Left lung (tissue), 10 donors: ENCODE results near the gene GPR107. TPM values are rescaled to one million over a fixed set of nuclear protein-coding genes. Genes with fewer than 3 reads are reported as not detected.

Experiments used
- ATAC-seq: fragments of 200-7000 bp; cut with Tn5 transposase; one replicate; pipeline ENCODE4 v1.9.1; 2020; ENCODE audit warnings: moderate library complexity
- DNase-seq, 4 donors: peaks; one replicate each; pipeline ENCODE4 v3.0.0-alpha.2; 2013 to 2020
- H3K27ac ChIP-seq, 2 donors: fragments of 200-600 bp; sonication (generic) in 1 of 2; one replicate each; pipeline versions ENCODE4 v1.5.0 to v1.8.0; 2020 to 2021
- H3K27me3 ChIP-seq, 2 donors: fragments of 200-600 bp; sonication (generic) in 1 of 2; one replicate each; pipeline versions ENCODE4 v1.5.0 to v1.8.0; 2020 to 2021
- H3K36me3 ChIP-seq, 2 donors: fragments of 200-600 bp; sonication (generic) in 1 of 2; one replicate each; pipeline versions ENCODE4 v1.5.0 to v1.8.0; 2020 to 2021
- H3K4me1 ChIP-seq, 2 donors: fragments of 200-600 bp; one replicate each; pipeline ENCODE4 v1.8.0; 2021
- H3K4me3 ChIP-seq, 2 donors: fragments of 200-600 bp; sonication (generic) in 1 of 2; one replicate each; pipeline versions ENCODE4 v1.5.0 to v1.8.0; 2020 to 2021; ENCODE audit warnings: mild to moderate bottlenecking in 1 of 2
- H3K9me3 ChIP-seq, 2 donors: fragments of 200-600 bp; sonication (generic) in 1 of 2; one replicate each; pipeline versions ENCODE4 v1.5.0 to v1.8.0; 2020 to 2021
- CTCF ChIP-seq, 2 donors: fragments of 200-600 bp; sonication (generic) in 1 of 2; IDR thresholded peaks; one replicate each; pipeline versions ENCODE4 v1.5.0 to v1.8.0; 2021; ENCODE audit warnings: antibody characterized with exemption in 2 of 2
- intact Hi-C, 2 donors: fragments of 100-400 bp; cut with DNase I; formaldehyde crosslinking; loops; one replicate each; pipeline versions ENCODE4 v1.11.2 to v1.14.2; 2022
- polyA plus RNA-seq, 6 donors: library from polyadenylated mRNA; unstranded; fragments of 120-200 nt; gene quantifications; one replicate each; pipeline ENCODE4 v1.2.1, GENCODE V29; 2013; ENCODE audit not compliant: insufficient read length in 6 of 6
- total RNA-seq, 2 donors: library from RNA; stranded (reverse); fragmentation: NEBNext Ultra II Directional; extraction: Animal tissue kit (Norgen Biotek cat#: 25700); gene quantifications; one replicate each; pipeline ENCODE4 v1.2.1, GENCODE V29; 2021
- donor health status: DM: no; HTN: yes; CAD: no.
- donor health status: DM: no; HTN: no; CAD: no.

GPR107 gene
- total and polyA plus RNA-seq, 8 donors = 43.0 to 52.4 (median 47.6) TPM

DNA sequence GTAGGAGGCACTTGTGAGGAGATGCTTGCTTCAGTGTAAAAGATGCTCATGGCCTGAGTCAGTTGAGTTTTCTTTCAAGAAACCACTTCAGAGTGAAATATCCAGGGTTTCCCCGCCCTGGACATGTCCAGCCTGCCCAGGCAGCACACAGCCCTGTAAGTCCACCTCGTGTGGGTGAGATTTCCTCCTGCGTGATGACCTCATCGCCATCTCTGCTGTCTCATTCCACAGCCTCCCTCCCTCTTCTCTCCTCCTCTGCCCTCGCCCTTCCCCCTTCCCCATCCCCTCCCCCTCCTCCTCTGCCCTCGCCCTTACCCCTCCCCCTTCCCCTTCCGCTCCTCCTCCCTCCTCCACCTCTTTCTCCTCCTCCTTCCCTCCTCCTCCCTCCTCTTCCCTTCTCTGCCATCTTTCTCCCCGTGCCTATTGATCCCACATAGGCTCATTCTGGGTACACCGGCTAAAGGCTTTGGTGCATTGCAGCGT is 84.5 kb downstream of the GPR107 start:
- peak overlapping the region; percentile 30 to 55 for H3K27ac ChIP-seq
- DNase-seq (peak in 1 of 4 donors; percentile 73), ATAC-seq (peak; percentile 76)
- intact Hi-C loops = no loop called here
- no peak for TF ChIP-seq CTCF (IDR thresholded peaks at IDR 0.05)
- H3K4me1 ChIP-seq = peaks cover 3 to 23% of the 10 kb centered on the region in 2 donors
- peaks cover 0 to 15% of the 10 kb centered on the region in 2 donors for H3K27me3 ChIP-seq
- H3K4me3 ChIP-seq = no peak overlapping the region
- H3K36me3 ChIP-seq = peaks cover 0 to 35% of the 10 kb centered on the region in 2 donors
- H3K9me3 ChIP-seq = no peaks in the 10 kb centered on the region

GRCh38 chr9:130138791-130139190 is 85.1 kb downstream of the GPR107 start:
- Histone ChIP-seq H3K27me3 (peaks cover 0 to 20% of the 10 kb centered on the region in 2 donors), H3K4me1 (peaks cover 3 to 23% of the 10 kb centered on the region in 2 donors), H3K27ac (peak overlapping the region in 1 of 2 donors; percentile 42), H3K36me3 (peaks cover 0 to 29% of the 10 kb centered on the region in 2 donors), H3K4me3 (no peak overlapping the region), H3K9me3 (no peaks in the 10 kb centered on the region)
- TF ChIP-seq CTCF (IDR thresholded peaks at IDR 0.05) = no peak
- ATAC-seq (peak; percentile 63), DNase-seq (peak in 3 of 4 donors; percentile 43 to 74 (median 67))
- intact Hi-C loops = no loop called here

DNA sequence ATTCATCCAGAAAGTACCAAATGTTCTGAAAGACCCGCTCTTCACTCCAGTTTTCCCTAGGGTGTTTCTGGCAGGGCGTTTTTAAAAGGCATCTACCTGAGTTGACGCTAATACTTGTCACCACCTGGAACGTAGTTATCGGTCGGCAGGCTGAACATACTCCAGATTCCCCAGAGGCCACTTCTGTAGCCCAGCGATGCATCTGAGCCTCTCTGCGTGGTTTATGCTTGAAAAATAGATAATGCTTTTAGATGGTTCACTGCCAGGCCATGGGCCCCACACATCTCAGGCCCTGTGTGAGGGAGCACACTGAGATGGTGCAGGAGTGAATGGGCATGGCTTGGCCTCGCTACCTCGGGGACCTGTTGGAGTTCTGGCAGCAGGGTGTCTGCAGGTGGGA is 85.5 kb downstream of the GPR107 start:
- intact Hi-C loops = no loop called here
- peaks cover 5 to 23% of the 10 kb centered on the region in 2 donors for H3K4me1 ChIP-seq
- peak overlapping the region in 1 of 2 donors; percentile 42 for H3K27ac ChIP-seq
- TF ChIP-seq CTCF (IDR thresholded peaks at IDR 0.05) = no peak
- no peak for DNase-seq
- peaks cover 0 to 28% of the 10 kb centered on the region in 2 donors for H3K36me3 ChIP-seq
- ATAC-seq = no peak
- no peaks in the 10 kb centered on the region for H3K9me3 ChIP-seq
- no peak overlapping the region for H3K4me3 ChIP-seq
- peaks cover 0 to 25% of the 10 kb centered on the region in 2 donors for H3K27me3 ChIP-seq

GRCh38 chr9:130140706-130141105 is 87.0 kb downstream of the GPR107 start:
- H3K27ac ChIP-seq = no peak overlapping the region
- H3K4me1 ChIP-seq = peaks cover 5 to 23% of the 10 kb centered on the region in 2 donors
- DNase-seq (no peak), ATAC-seq (no peak)
- intact Hi-C loops = no loop called here
- H3K27me3 ChIP-seq = peaks cover 0 to 39% of the 10 kb centered on the region in 2 donors
- H3K9me3 ChIP-seq = no peaks in the 10 kb centered on the region
- no peak for TF ChIP-seq CTCF (IDR thresholded peaks at IDR 0.05)
- peaks cover 0 to 16% of the 10 kb centered on the region in 2 donors for H3K36me3 ChIP-seq
- no peak overlapping the region for H3K4me3 ChIP-seq

DNA sequence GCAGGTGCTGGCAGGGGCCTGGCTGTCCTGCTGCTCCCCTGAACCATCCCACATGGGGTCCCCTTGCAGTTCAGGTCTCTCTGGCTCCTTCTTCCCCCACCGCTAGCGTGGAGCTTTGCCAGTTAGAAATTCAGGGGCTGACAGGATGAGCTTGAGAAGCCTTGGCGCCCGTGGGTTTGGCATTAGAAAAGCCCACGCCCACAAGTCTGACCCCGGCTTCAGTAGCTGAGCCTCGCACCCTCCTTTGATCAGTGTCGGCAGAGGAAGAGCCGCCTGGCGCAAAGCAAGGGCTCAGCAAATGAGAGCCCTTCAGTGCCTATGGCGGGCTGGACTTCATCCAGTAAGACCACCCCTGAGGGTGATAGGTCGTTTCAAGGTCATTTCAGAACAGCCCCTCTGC is 88.3 kb downstream of the GPR107 start:
- peaks cover 0 to 3% of the 10 kb centered on the region in 2 donors for H3K36me3 ChIP-seq
- H3K27me3 ChIP-seq = peaks cover 1 to 53% of the 10 kb centered on the region in 2 donors
- intact Hi-C loops = no loop called here
- H3K9me3 ChIP-seq = no peaks in the 10 kb centered on the region
- H3K4me3 ChIP-seq = no peak overlapping the region
- ATAC-seq = no peak
- no peak for DNase-seq
- no peak overlapping the region for H3K27ac ChIP-seq
- H3K4me1 ChIP-seq = peaks cover 5 to 21% of the 10 kb centered on the region in 2 donors
- no peak for TF ChIP-seq CTCF (IDR thresholded peaks at IDR 0.05)
